ENCODE results near the gene CA4.

DNA sequence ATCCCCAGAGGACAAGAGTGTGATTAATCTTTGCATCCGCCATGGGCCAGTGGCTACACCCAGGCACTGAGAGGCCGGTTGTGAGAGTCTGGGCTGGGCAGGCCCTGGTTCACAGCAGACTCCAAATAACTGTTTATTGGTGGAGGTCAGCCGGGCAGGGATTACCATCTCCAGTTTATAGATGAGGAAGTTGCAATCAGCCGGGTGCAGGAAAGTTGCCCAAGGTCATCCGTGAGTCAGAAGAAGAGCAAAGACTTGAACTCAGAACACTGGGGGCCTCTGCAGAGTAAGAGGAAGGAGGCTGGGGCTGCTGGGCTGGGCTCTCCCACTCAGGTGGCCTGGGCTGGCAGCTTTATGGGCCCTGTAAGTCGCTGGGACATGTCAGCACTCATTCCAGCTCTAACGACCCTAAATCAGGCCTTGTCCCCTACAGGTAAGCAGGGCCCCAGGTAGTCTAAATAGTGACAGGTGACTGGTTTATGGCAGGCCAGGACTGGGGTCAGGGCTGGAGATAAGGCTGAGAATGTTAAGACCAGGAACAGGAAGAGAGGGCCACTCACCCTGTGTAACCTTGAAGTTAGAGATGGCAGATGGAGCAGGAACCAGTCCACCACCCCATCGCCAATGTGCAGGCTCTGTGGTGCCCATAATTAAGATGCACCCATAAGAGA, 2.1 kb upstream of the CA4 start:
- TF ChIP-seq EZH2 (IDR thresholded peaks at IDR 0.05; ENCODE audit: borderline replicate concordance, insufficient read depth, low read length, poor library complexity, severe bottlenecking) = no peak
- TF ChIP-seq, protein P1, sequence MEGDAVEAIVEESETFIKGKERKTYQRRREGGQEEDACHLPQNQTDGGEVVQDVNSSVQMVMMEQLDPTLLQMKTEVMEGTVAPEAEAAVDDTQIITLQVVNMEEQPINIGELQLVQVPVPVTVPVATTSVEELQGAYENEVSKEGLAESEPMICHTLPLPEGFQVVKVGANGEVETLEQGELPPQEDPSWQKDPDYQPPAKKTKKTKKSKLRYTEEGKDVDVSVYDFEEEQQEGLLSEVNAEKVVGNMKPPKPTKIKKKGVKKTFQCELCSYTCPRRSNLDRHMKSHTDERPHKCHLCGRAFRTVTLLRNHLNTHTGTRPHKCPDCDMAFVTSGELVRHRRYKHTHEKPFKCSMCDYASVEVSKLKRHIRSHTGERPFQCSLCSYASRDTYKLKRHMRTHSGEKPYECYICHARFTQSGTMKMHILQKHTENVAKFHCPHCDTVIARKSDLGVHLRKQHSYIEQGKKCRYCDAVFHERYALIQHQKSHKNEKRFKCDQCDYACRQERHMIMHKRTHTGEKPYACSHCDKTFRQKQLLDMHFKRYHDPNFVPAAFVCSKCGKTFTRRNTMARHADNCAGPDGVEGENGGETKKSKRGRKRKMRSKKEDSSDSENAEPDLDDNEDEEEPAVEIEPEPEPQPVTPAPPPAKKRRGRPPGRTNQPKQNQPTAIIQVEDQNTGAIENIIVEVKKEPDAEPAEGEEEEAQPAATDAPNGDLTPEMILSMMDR (IDR thresholded peaks at IDR 0.05; ENCODE audit: poor library complexity, severe bottlenecking) = no peak
- TF ChIP-seq EP300 (conservative IDR thresholded peaks at IDR 0.05; ENCODE audit: poor library complexity, severe bottlenecking) = no peak
- no peak for TF ChIP-seq RAD21 (conservative IDR thresholded peaks at IDR 0.05)
- no peak for TF ChIP-seq SMC3 (conservative IDR thresholded peaks at IDR 0.05; ENCODE audit: poor library complexity)
- TF ChIP-seq MXI1 (conservative IDR thresholded peaks at IDR 0.05; ENCODE audit: poor library complexity, severe bottlenecking) = no peak
